Tibial nerve (tissue), 3 donors: Measurements from ENCODE around the gene SH3BP2.

ENCODE experiments used
- POLR2A ChIP-seq, 2 donors: fragments of 450-650 bp; IDR thresholded peaks; one replicate each; pipeline ENCODE4 v1.6.1; 2017; ENCODE audit warnings: antibody characterized with exemption in 2 of 2, mild to moderate bottlenecking in 2 of 2, moderate library complexity in 2 of 2
- TF ChIP-seq, protein P1 (sequence below), 5 experiments: fragments of 200-600 bp in 3 of 5; fragments of 450-650 bp in 2 of 5; sonication (generic) in 3 of 5; IDR thresholded peaks; one replicate each; pipeline ENCODE4 v1.5.1; 2016 to 2019; ENCODE audit warnings: antibody characterized with exemption in 5 of 5, mild to moderate bottlenecking in 3 of 5, moderate library complexity in 2 of 5

DNA sequence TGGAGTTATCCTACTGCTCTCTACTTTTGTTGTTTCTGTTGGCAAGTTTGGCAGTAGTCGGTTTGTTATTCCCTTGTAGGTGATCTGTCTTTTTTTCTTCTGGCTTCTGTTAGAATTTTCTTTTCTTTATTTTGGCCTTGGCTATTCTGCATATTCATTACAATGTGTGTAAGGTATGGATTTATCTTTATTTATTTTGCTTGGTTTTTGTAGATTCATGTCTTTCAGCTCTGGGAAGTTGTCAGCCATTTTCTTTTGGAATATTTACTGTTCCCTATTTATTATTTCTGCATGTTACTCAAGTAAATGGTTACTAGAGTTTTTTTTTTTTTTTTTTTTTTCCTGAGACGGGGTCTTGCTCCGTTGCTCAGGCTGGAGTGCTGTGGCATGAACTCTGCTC is 63.4 kb downstream of the SH3BP2 start:
- TF ChIP-seq, protein P1, sequence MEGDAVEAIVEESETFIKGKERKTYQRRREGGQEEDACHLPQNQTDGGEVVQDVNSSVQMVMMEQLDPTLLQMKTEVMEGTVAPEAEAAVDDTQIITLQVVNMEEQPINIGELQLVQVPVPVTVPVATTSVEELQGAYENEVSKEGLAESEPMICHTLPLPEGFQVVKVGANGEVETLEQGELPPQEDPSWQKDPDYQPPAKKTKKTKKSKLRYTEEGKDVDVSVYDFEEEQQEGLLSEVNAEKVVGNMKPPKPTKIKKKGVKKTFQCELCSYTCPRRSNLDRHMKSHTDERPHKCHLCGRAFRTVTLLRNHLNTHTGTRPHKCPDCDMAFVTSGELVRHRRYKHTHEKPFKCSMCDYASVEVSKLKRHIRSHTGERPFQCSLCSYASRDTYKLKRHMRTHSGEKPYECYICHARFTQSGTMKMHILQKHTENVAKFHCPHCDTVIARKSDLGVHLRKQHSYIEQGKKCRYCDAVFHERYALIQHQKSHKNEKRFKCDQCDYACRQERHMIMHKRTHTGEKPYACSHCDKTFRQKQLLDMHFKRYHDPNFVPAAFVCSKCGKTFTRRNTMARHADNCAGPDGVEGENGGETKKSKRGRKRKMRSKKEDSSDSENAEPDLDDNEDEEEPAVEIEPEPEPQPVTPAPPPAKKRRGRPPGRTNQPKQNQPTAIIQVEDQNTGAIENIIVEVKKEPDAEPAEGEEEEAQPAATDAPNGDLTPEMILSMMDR (IDR thresholded peaks at IDR 0.05), result no peak
- no peak for TF ChIP-seq POLR2A (IDR thresholded peaks at IDR 0.05)
